Activated CD8-positive, alpha-beta memory T cell treated with anti-CD3 and anti-CD28 coated beads, Interleukin-2, amount 50 U/mL, for 1 hour (primary cell): ENCODE results near the gene PGLYRP4.

Experiments
- DNase-seq: peaks from one replicate; pipeline ENCODE4 v3.0.0-alpha.2; 2020; ENCODE audit errors: extremely low read depth

Gene PGLYRP4

GRCh38 chr1:153375511-153375910 is 26.9 kb upstream of the PGLYRP4 start, which contains the start of gene S100A12:
TSS of gene S100A12 (minus strand) at chr1:153375621. CDS start at chr1:153374592, 1,029 bp downstream.
- no peak for DNase-seq

- no peak for DNase-seq
These were observed 25.4 kb upstream of the PGLYRP4 start for GRCh38 chr1:153374071-153374470.

- no peak for DNase-seq
These were observed 23.9 kb upstream of the PGLYRP4 start for GRCh38 chr1:153372571-153372970.

GRCh38 chr1:153371231-153371630 is 22.6 kb upstream of the PGLYRP4 start:
- DNase-seq = no peak

GRCh38 chr1:153370146-153370545 is 21.5 kb upstream of the PGLYRP4 start:
- no peak for DNase-seq

- DNase-seq = no peak
These were observed 19.9 kb upstream of the PGLYRP4 start for GRCh38 chr1:153368495-153368894.

- DNase-seq = no peak
These were observed 18.4 kb upstream of the PGLYRP4 start for GRCh38 chr1:153367090-153367489.

GRCh38 chr1:153366261-153366660 is 17.6 kb upstream of the PGLYRP4 start:
- no peak for DNase-seq

GRCh38 chr1:153365696-153366095 is 17.1 kb upstream of the PGLYRP4 start:
- DNase-seq = no peak

- DNase-seq = no peak
These were observed 16.4 kb upstream of the PGLYRP4 start for GRCh38 chr1:153364766-153365666.

GRCh38 chr1:153364156-153364555 is 15.5 kb upstream of the PGLYRP4 start:
- DNase-seq = no peak

- DNase-seq = no peak
These were observed 15.0 kb upstream of the PGLYRP4 start for GRCh38 chr1:153363641-153364040.

GRCh38 chr1:153362187-153362775 is 13.6 kb upstream of the PGLYRP4 start:
- no peak for DNase-seq

GRCh38 chr1:153361480-153362109 is 13.0 kb upstream of the PGLYRP4 start:
- no peak for DNase-seq

GRCh38 chr1:153360592-153361479 is 12.2 kb upstream of the PGLYRP4 start:
- DNase-seq = no peak

- no peak for DNase-seq
These were observed 11.5 kb upstream of the PGLYRP4 start for GRCh38 chr1:153360190-153360589.

- DNase-seq = no peak
These were observed 10.6 kb upstream of the PGLYRP4 start for GRCh38 chr1:153359241-153359640.

GRCh38 chr1:153358691-153358975 is 10.0 kb upstream of the PGLYRP4 start:
- DNase-seq = no peak

- no peak for DNase-seq
These were observed 9.4 kb upstream of the PGLYRP4 start, which contains the start of gene S100A9 for GRCh38 chr1:153357853-153358690. TSS of gene S100A9 (plus strand) at chr1:153357854. CDS start at chr1:153358284, 430 bp downstream.

GRCh38 chr1:153357076-153357852 is 8.6 kb upstream of the PGLYRP4 start:
- DNase-seq = no peak
